Colonic mucosa (tissue), 4 donors: Measurements from ENCODE around the gene ZNF408. TPM values are rescaled to one million over a fixed set of nuclear protein-coding genes. Genes with fewer than 3 reads are reported as not detected.

Experiments
- DNase-seq: peaks from one replicate; pipeline ENCODE4 v3.0.0-alpha.2; 2020
- H3K27ac ChIP-seq: fragments of 200-600 bp; one replicate; pipeline ENCODE4 v1.8.0; 2021
- H3K27me3 ChIP-seq: fragments of 200-600 bp; one replicate; pipeline ENCODE4 v1.8.0; 2021
- H3K36me3 ChIP-seq: fragments of 200-600 bp; one replicate; pipeline ENCODE4 v1.8.0; 2021
- H3K4me1 ChIP-seq: fragments of 200-600 bp; one replicate; pipeline ENCODE4 v1.8.0; 2021; ENCODE audit warnings: mild to moderate bottlenecking
- H3K4me3 ChIP-seq: fragments of 200-600 bp; one replicate; pipeline ENCODE4 v1.8.0; 2021
- H3K9ac ChIP-seq, 2 donors: one replicate each; pipeline ENCODE4 v1.7.0; 2013; ENCODE audit warnings: control low read depth in 2 of 2, low read depth in 2 of 2, low read length in 2 of 2
- H3K9me3 ChIP-seq: fragments of 200-600 bp; one replicate; pipeline ENCODE4 v1.8.0; 2021
- CTCF ChIP-seq: fragments of 200-600 bp; IDR thresholded peaks from one replicate; pipeline ENCODE4 v1.8.0; 2022; ENCODE audit warnings: antibody characterized with exemption, mild to moderate bottlenecking
- intact Hi-C: fragments of 100-400 bp; cut with DNase I; formaldehyde crosslinking; loops from one replicate; pipeline ENCODE4 v1.14.1; 2022
- total RNA-seq, 2 donors: library from RNA; stranded (reverse); fragmentation: NEBNext Ultra II Directional in 1 of 2; extraction: Animal tissue kit (Norgen Biotek cat#: 25700) in 1 of 2; gene quantifications; one replicate each; pipeline ENCODE4 v1.2.1, GENCODE V29; 2021
- donor health status: healthy.
- donor health status: DM: no; HTN: no; CAD: no.
- donor health status: DM: no; HTN: no; CAD: no.

The ZNF408 gene
- total RNA-seq, 2 donors from 2014 or later: 11.7 to 15.5 TPM

DNA sequence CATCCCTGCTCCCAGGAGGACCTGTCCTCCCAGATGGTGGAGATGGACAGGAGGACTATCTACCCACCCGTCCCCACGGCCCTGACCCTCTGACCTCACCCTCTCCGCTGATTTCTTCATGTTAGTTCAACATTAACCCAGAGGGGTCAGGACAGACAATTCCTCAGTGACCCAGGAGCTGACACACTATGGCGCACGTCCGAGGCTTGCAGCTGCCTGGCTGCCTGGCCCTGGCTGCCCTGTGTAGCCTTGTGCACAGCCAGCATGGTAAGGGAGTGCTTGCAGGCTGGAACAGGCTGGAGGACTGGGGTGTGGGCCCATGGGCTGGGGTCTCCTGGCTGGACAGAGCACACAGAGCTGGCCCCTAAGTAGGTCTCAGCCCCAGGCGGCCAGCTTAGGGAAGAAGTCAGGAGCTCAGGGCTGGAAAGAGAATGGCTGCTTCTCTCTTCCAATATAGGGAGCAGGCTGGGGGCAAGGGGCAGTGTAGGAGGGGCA, 18.3 kb downstream of the ZNF408 start, which contains the start of gene F2:
Gene F2 (plus strand): TSS at position 166 of the 495 bp plus-strand sequence. CDS start 23 bp downstream, at position 189.
- Histone ChIP-seq H3K9ac (no peak within 1 kb of the TSS), H3K27me3 (no peaks in the 10 kb centered on the region), H3K4me1 (peaks cover 8% of the 10 kb centered on the region), H3K4me3 (no peak within 1 kb of the TSS), H3K36me3 (no peaks in the 10 kb centered on the region), H3K9me3 (no peaks in the 10 kb centered on the region), H3K27ac (peak within 1 kb of the TSS; percentile 13)
- intact Hi-C loops: no loop called here
- DNase-seq: no peak
- no peak for TF ChIP-seq CTCF

DNA sequence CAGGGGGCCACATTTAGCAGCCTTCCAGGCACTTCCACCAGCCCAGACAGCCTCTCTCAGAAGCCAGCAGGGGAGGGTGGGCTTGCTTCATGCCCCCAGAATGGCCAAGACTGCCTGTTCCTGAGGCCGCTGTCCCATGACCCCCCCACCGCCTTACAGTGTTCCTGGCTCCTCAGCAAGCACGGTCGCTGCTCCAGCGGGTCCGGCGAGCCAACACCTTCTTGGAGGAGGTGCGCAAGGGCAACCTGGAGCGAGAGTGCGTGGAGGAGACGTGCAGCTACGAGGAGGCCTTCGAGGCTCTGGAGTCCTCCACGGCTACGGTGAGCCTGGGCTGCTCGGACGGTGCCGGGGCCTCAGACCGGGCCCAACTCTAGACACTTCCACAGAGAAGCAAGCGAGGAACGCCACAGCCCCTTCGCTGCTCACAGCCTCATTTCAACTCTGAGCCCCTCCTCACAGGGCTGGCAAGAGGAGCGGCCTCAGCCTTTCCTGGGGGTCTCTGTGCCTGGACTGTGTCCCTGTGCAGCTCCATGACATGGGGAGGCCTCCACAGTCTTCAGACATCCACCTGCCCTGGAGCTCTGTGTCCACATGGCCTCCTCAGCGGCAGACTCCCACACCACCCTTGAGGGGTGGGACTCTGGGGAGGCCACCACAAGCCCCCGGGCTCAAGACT, 18.9 kb downstream of the ZNF408 start:
- H3K9ac ChIP-seq: no peak overlapping the region
- H3K4me1 ChIP-seq: peaks cover 8% of the 10 kb centered on the region
- no peaks in the 10 kb centered on the region for H3K9me3 ChIP-seq
- intact Hi-C loops: no loop called here
- H3K27ac ChIP-seq: no peak overlapping the region
- no peaks in the 10 kb centered on the region for H3K36me3 ChIP-seq
- no peak for TF ChIP-seq CTCF
- H3K27me3 ChIP-seq: no peaks in the 10 kb centered on the region
- DNase-seq: no peak
- no peak overlapping the region for H3K4me3 ChIP-seq

DNA sequence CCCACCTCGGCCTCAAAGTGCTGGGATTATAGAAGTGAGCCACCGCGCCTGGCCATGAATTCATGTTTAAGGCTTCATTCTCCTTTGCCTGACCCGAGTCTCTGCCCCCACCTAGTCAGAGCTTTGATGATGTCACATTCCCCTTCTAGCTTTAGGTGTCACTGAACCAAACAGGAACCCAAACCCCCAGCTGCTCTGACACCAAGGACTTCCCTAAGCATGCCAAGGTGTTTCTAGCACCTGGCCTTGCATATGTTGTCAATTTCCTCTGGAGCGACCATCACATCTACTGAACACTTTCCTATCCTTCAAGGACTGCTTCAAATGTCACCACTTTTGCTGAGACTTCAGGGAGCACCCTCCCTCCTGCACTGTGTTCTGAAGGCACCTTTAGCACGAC, 20.5 kb downstream of the ZNF408 start:
- peaks cover 8% of the 10 kb centered on the region for H3K4me1 ChIP-seq
- H3K9ac ChIP-seq: no peak overlapping the region
- TF ChIP-seq CTCF: no peak
- DNase-seq: no peak
- H3K36me3 ChIP-seq: no peaks in the 10 kb centered on the region
- H3K27ac ChIP-seq: no peak overlapping the region
- no peaks in the 10 kb centered on the region for H3K9me3 ChIP-seq
- no peak overlapping the region for H3K4me3 ChIP-seq
- intact Hi-C loops: no loop called here
- H3K27me3 ChIP-seq: no peaks in the 10 kb centered on the region

- H3K36me3 ChIP-seq: no peaks in the 10 kb centered on the region
- no peak for TF ChIP-seq CTCF
- H3K9ac ChIP-seq: no peak overlapping the region
- H3K27ac ChIP-seq: no peak overlapping the region
- H3K4me1 ChIP-seq: peaks cover 8% of the 10 kb centered on the region
- H3K4me3 ChIP-seq: no peak overlapping the region
- no peaks in the 10 kb centered on the region for H3K9me3 ChIP-seq
- intact Hi-C loops: no loop called here
- DNase-seq: no peak
- no peaks in the 10 kb centered on the region for H3K27me3 ChIP-seq
These were observed 21.9 kb downstream of the ZNF408 start for GRCh38 chr11:46722566-46723358.

GRCh38 chr11:46723359-46723680, 22.5 kb downstream of the ZNF408 start:
- no peaks in the 10 kb centered on the region for H3K36me3 ChIP-seq
- no peak overlapping the region for H3K4me3 ChIP-seq
- no peak for TF ChIP-seq CTCF
- intact Hi-C loops: no loop called here
- H3K27ac ChIP-seq: no peak overlapping the region
- DNase-seq: no peak
- H3K4me1 ChIP-seq: peaks cover 3% of the 10 kb centered on the region
- no peaks in the 10 kb centered on the region for H3K27me3 ChIP-seq
- no peaks in the 10 kb centered on the region for H3K9me3 ChIP-seq
- no peak overlapping the region for H3K9ac ChIP-seq
